NCI-H2196 (cell line): ENCODE data around the gene KIRREL3.

ENCODE experiments used
- DNase-seq: peaks from one replicate; lab custom pipeline; 2025; ENCODE audit not compliant: unreplicated experiment; lab: John Stamatoyannopoulos, UW

Gene KIRREL3

GRCh38 chr11:126878913-126879482 is 121.6 kb downstream of the KIRREL3 start:
- DNase-seq: no peak

- no peak for DNase-seq
Measured at GRCh38 chr11:126874831-126875230, 125.7 kb downstream of the KIRREL3 start.

- no peak for DNase-seq
Measured at GRCh38 chr11:126874276-126874675, 126.3 kb downstream of the KIRREL3 start.

GRCh38 chr11:126871792-126872191 is 128.8 kb downstream of the KIRREL3 start:
- no peak for DNase-seq

GRCh38 chr11:126870021-126870420 is 130.5 kb downstream of the KIRREL3 start:
- no peak for DNase-seq

- no peak for DNase-seq
Measured at GRCh38 chr11:126868741-126869140, 131.8 kb downstream of the KIRREL3 start.

GRCh38 chr11:126864934-126865333 is 135.6 kb downstream of the KIRREL3 start:
- no peak for DNase-seq

GRCh38 chr11:126863294-126863997 is 137.1 kb downstream of the KIRREL3 start:
- no peak for DNase-seq

GRCh38 chr11:126862664-126863243 is 137.8 kb downstream of the KIRREL3 start:
- DNase-seq: peak; percentile 55

- DNase-seq: no peak
Measured at GRCh38 chr11:126861796-126862459, 138.6 kb downstream of the KIRREL3 start.

GRCh38 chr11:126857860-126858808 is 142.4 kb downstream of the KIRREL3 start:
- no peak for DNase-seq

- DNase-seq: no peak
Measured at GRCh38 chr11:126855536-126855935, 145.0 kb downstream of the KIRREL3 start.

GRCh38 chr11:126853732-126854131 is 146.8 kb downstream of the KIRREL3 start:
- no peak for DNase-seq

- DNase-seq: no peak
Measured at GRCh38 chr11:126844789-126845188, 155.8 kb downstream of the KIRREL3 start.

- no peak for DNase-seq
Measured at GRCh38 chr11:126843096-126843495, 157.5 kb downstream of the KIRREL3 start.

GRCh38 chr11:126841999-126842398 is 158.6 kb downstream of the KIRREL3 start:
- no peak for DNase-seq

- DNase-seq: no peak
Measured at GRCh38 chr11:126840975-126841374, 159.6 kb downstream of the KIRREL3 start.

GRCh38 chr11:126840201-126840886 is 160.2 kb downstream of the KIRREL3 start:
- no peak for DNase-seq

GRCh38 chr11:126839496-126839895 is 161.1 kb downstream of the KIRREL3 start:
- DNase-seq: no peak

GRCh38 chr11:126838779-126839178 is 161.8 kb downstream of the KIRREL3 start:
- no peak for DNase-seq
